ENCODE data around the gene FKBP2.

GRCh38 chr11:64244107-64244506 lies 3.2 kb downstream of the FKBP2 start:
- TF ChIP-seq EZH2 (IDR thresholded peaks at IDR 0.05; ENCODE audit: insufficient read depth, poor library complexity, severe bottlenecking) (no peak), EZH2phosphoT487 (IDR thresholded peaks at IDR 0.05; ENCODE audit: insufficient read depth, low read depth) (no peak)
